Measurements from ENCODE around the gene ZNF185.

DNA sequence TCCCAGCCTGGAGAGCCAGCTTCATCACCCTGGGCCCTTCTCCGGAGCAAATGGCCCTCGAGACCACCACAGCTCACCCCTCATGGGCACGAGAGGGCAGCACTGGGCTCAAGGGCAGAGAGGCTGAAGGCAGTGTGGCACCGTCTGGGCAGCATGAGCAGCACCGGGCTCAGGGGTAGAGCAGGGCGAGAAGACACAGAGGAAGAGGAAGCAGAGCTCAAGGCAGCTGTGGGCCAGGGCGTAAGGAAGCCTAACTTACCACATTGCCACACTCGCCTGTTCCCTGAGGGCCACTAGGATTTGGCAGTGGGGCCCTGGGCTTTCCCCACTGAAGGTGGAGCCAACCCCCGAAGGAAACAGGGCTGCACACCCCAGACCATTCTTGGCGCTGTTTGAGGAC lies 15.5 kb downstream of the ZNF185 start:
- TF ChIP-seq, protein P1, sequence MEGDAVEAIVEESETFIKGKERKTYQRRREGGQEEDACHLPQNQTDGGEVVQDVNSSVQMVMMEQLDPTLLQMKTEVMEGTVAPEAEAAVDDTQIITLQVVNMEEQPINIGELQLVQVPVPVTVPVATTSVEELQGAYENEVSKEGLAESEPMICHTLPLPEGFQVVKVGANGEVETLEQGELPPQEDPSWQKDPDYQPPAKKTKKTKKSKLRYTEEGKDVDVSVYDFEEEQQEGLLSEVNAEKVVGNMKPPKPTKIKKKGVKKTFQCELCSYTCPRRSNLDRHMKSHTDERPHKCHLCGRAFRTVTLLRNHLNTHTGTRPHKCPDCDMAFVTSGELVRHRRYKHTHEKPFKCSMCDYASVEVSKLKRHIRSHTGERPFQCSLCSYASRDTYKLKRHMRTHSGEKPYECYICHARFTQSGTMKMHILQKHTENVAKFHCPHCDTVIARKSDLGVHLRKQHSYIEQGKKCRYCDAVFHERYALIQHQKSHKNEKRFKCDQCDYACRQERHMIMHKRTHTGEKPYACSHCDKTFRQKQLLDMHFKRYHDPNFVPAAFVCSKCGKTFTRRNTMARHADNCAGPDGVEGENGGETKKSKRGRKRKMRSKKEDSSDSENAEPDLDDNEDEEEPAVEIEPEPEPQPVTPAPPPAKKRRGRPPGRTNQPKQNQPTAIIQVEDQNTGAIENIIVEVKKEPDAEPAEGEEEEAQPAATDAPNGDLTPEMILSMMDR (IDR thresholded peaks at IDR 0.05; ENCODE audit: borderline replicate concordance, extremely low read depth, low read length, poor library complexity, severe bottlenecking), result no peak
- no peak for TF ChIP-seq EZH2 (IDR thresholded peaks at IDR 0.05; ENCODE audit: borderline replicate concordance, low read depth, low read length, severe bottlenecking)
